Neural cell (in vitro differentiated cells): Measurements from ENCODE around the gene LIPC. TPM values are rescaled to one million over a fixed set of nuclear protein-coding genes. Genes with fewer than 3 reads are reported as not detected.

Experiments
- H2AFZ ChIP-seq: fragments of 200-600, 300-800 bp; sonication (generic), shearing (Covaris generic); 2 replicates; pipeline ENCODE4 v1.6.0; 2014; ENCODE audit warnings: low read depth, mild to moderate bottlenecking, antibody characterized with exemption, low read length, moderate library complexity
- H3F3A ChIP-seq: fragments of 200-600 bp; shearing (Covaris generic); 2 replicates; pipeline ENCODE4 v1.6.1; 2016; ENCODE audit warnings: mild to moderate bottlenecking, moderate library complexity, mixed read lengths, antibody characterized with exemption, low read length; ENCODE audit not compliant: insufficient read depth, poor library complexity, severe bottlenecking
- H3K27ac ChIP-seq: fragments of 200-600, 300-800 bp; sonication (generic), shearing (Covaris generic); 2 replicates; pipeline ENCODE4 v1.5.1; 2014; ENCODE audit warnings: mild to moderate bottlenecking, low read length, moderate library complexity
- H3K27me3 ChIP-seq: fragments of 300-800, 200-600 bp; sonication (generic), shearing (Covaris generic); 2 replicates; pipeline ENCODE4 v1.6.0; 2014; ENCODE audit warnings: mild to moderate bottlenecking, low read depth, low read length, moderate library complexity; ENCODE audit not compliant: insufficient read depth
- H3K36me3 ChIP-seq: fragments of 300-800, 200-600 bp; sonication (generic), shearing (Covaris generic); 2 replicates; pipeline ENCODE4 v1.5.1; 2014; ENCODE audit warnings: mild to moderate bottlenecking, antibody characterized with exemption, low read length, moderate library complexity; ENCODE audit not compliant: insufficient read depth
- H3K4me2 ChIP-seq: fragments of 300-800, 200-600 bp; sonication (generic), shearing (Covaris generic); 2 replicates; pipeline ENCODE4 v1.6.0; 2014; ENCODE audit warnings: mild to moderate bottlenecking, low read length
- H3K4me3 ChIP-seq: fragments of 300-800, 200-600 bp; sonication (generic), shearing (Covaris generic); 2 replicates; pipeline ENCODE4 v1.5.1; 2014; ENCODE audit warnings: mild to moderate bottlenecking, low read length, moderate library complexity
- H3K79me2 ChIP-seq: fragments of 200-600 bp; shearing (Covaris generic); replicated peaks from 2 replicates; pipeline ENCODE4 v1.6.0; 2014; ENCODE audit warnings: mild to moderate bottlenecking, low read length, moderate library complexity; ENCODE audit not compliant: insufficient read depth
- H3K9ac ChIP-seq: fragments of 300-800, 200-600 bp; sonication (generic), shearing (Covaris generic); 2 replicates; pipeline ENCODE4 v1.6.1; 2016; ENCODE audit warnings: mild to moderate bottlenecking, low read length, mixed read lengths
- H3K9me2 ChIP-seq: fragments of 200-600 bp; shearing (Covaris generic); 2 replicates; pipeline ENCODE4 v1.6.1; 2016; ENCODE audit warnings: mild to moderate bottlenecking, low read length, mixed read lengths; ENCODE audit not compliant: insufficient read depth
- H3K9me3 ChIP-seq: fragments of 200-600, 300-800 bp; sonication (generic), shearing (Covaris generic); 2 replicates; pipeline ENCODE4 v1.6.1; 2016; ENCODE audit warnings: mild to moderate bottlenecking, mixed run types, low read length, moderate library complexity, mixed read lengths
- H4K20me1 ChIP-seq: fragments of 200-600 bp; shearing (Covaris generic); 2 replicates; pipeline ENCODE4 v1.6.1; 2016; ENCODE audit warnings: mild to moderate bottlenecking, mixed run types; ENCODE audit not compliant: insufficient read depth
- CTCF ChIP-seq: fragments of 450-650 bp; IDR thresholded peaks from 2 replicates; pipeline ENCODE4 v1.5.1; 2014; ENCODE audit warnings: antibody characterized with exemption, mild to moderate bottlenecking, moderate library complexity; ENCODE audit not compliant: poor library complexity, severe bottlenecking
- EP300 ChIP-seq: fragments of 450-650 bp; conservative IDR thresholded peaks from 2 replicates; pipeline ENCODE4 v1.6.1; 2014; ENCODE audit warnings: antibody characterized with exemption, mild to moderate bottlenecking, moderate library complexity; ENCODE audit not compliant: poor library complexity, severe bottlenecking
- EZH2 ChIP-seq: fragments of 200-600, 300-800 bp; shearing (Covaris generic), sonication (generic); IDR thresholded peaks from 2 replicates; pipeline ENCODE4 v1.6.1; 2014; ENCODE audit warnings: antibody characterized with exemption, low read length, borderline replicate concordance, mild to moderate bottlenecking; ENCODE audit not compliant: insufficient read depth, poor library complexity, severe bottlenecking
- MXI1 ChIP-seq: fragments of 450-650 bp; conservative IDR thresholded peaks from 2 replicates; pipeline ENCODE4 v1.6.1; 2014; ENCODE audit warnings: antibody characterized with exemption, mild to moderate bottlenecking; ENCODE audit not compliant: poor library complexity, severe bottlenecking
- POLR2AphosphoS5 ChIP-seq: IDR thresholded peaks from 2 replicates; pipeline ENCODE4 v1.6.1; 2012
- RAD21 ChIP-seq: fragments of 450-650 bp; conservative IDR thresholded peaks from 2 replicates; pipeline ENCODE4 v1.6.1; 2014; ENCODE audit warnings: antibody characterized with exemption, mild to moderate bottlenecking, moderate library complexity
- REST ChIP-seq: IDR thresholded peaks from 2 replicates; pipeline ENCODE4 v1.6.1; 2012; ENCODE audit warnings: borderline replicate concordance
- SMC3 ChIP-seq: fragments of 450-650 bp; conservative IDR thresholded peaks from 2 replicates; pipeline ENCODE4 v1.6.1; 2014; ENCODE audit warnings: antibody characterized with exemption, mild to moderate bottlenecking, moderate library complexity; ENCODE audit not compliant: poor library complexity
- TAF1 ChIP-seq: IDR thresholded peaks from 2 replicates; pipeline ENCODE4 v1.6.1; 2012; ENCODE audit warnings: low read depth
- polyA plus RNA-seq: library from polyadenylated mRNA; depleted of rRNA; stranded (reverse); fragments of >200 nt; gene quantifications from 2 replicates; pipeline ENCODE4 v1.2.3, GENCODE V29; 2014

The LIPC gene
- polyA plus RNA-seq, 1 donor from 2014 or later, result not detected

GRCh38 chr15:58566029-58566428, 134.2 kb downstream of the LIPC start:
- Histone ChIP-seq H3K4me2 (no peak overlapping the region), H3K79me2 (no peaks in the 10 kb centered on the region), H4K20me1 (no peaks in the 10 kb centered on the region), H3K27me3 (no peaks in the 10 kb centered on the region), H3F3A (no peaks in the 10 kb centered on the region), H3K4me3 (no peak overlapping the region), H3K36me3 (no peaks in the 10 kb centered on the region), H3K9ac (no peak overlapping the region), H3K9me2 (no peaks in the 10 kb centered on the region), H2AFZ (no peak overlapping the region), H3K9me3 (no peaks in the 10 kb centered on the region), H3K27ac (no peak overlapping the region)
- TF ChIP-seq TAF1, result no peak
- no peak for TF ChIP-seq SMC3
- no peak for TF ChIP-seq POLR2AphosphoS5
- no peak for TF ChIP-seq REST
- TF ChIP-seq EP300, result no peak
- no peak for TF ChIP-seq EZH2
- no peak for TF ChIP-seq RAD21
- TF ChIP-seq MXI1, result no peak
- no peak for TF ChIP-seq CTCF

- H3K27ac ChIP-seq, result no peak overlapping the region
- no peaks in the 10 kb centered on the region for H3K9me2 ChIP-seq
- H3K79me2 ChIP-seq, result no peaks in the 10 kb centered on the region
- H3K4me3 ChIP-seq, result no peak overlapping the region
- H4K20me1 ChIP-seq, result no peaks in the 10 kb centered on the region
- H2AFZ ChIP-seq, result no peak overlapping the region
- TF ChIP-seq TAF1 (no peak), EZH2 (no peak), SMC3 (no peak), CTCF (no peak), EP300 (no peak), POLR2AphosphoS5 (no peak), REST (no peak), MXI1 (no peak), RAD21 (no peak)
- H3K36me3 ChIP-seq, result no peaks in the 10 kb centered on the region
- H3F3A ChIP-seq, result no peaks in the 10 kb centered on the region
- H3K27me3 ChIP-seq, result no peaks in the 10 kb centered on the region
- no peaks in the 10 kb centered on the region for H3K9me3 ChIP-seq
- H3K9ac ChIP-seq, result no peak overlapping the region
- H3K4me2 ChIP-seq, result no peak overlapping the region
These were observed 136.4 kb downstream of the LIPC start for GRCh38 chr15:58568157-58568571.
